Ureter (tissue), 1 donor: ENCODE results near the gene SMYD3. TPM values are rescaled to one million over a fixed set of nuclear protein-coding genes. Genes with fewer than 3 reads are reported as not detected.
"Not testable (repeated sequence)": the region's sequence is repeated elsewhere in the genome, so short reads cannot be mapped to it uniquely, and the experiment has no call there.

Experiments used
- DNase-seq: peaks from one replicate; pipeline ENCODE4 v3.0.0-alpha.2; 2020; ENCODE audit warnings: low spot score
- total RNA-seq: library from RNA; stranded (reverse); gene quantifications from one replicate; pipeline ENCODE4 v1.2.4, GENCODE V29; 2023
- donor health status: DM: yes; HTN: yes; CAD: no.

SMYD3 gene
- total RNA-seq, 1 donor from 2014 or later: 29.3 TPM

GRCh38 chr1:245990315-245991022, 516.6 kb downstream of the SMYD3 start:
- no peak for DNase-seq

- DNase-seq: no peak
Observed at GRCh38 chr1:245988393-245989078, 518.5 kb downstream of the SMYD3 start.

- DNase-seq: no peak
Observed at GRCh38 chr1:245987997-245988392, 519.1 kb downstream of the SMYD3 start.

GRCh38 chr1:245987577-245987976, 519.5 kb downstream of the SMYD3 start:
- no peak for DNase-seq

- no peak for DNase-seq
Observed at GRCh38 chr1:245987219-245987545, 519.9 kb downstream of the SMYD3 start.

GRCh38 chr1:245986404-245987218, 520.5 kb downstream of the SMYD3 start:
- DNase-seq: no peak

- no peak for DNase-seq
Observed at GRCh38 chr1:245984390-245985155, 522.5 kb downstream of the SMYD3 start.

- DNase-seq: no peak
Observed at GRCh38 chr1:245983294-245983967, 523.6 kb downstream of the SMYD3 start.

- no peak for DNase-seq
Observed at GRCh38 chr1:245979589-245979988, 527.5 kb downstream of the SMYD3 start.

GRCh38 chr1:245978915-245979314, 528.2 kb downstream of the SMYD3 start:
- no peak for DNase-seq

GRCh38 chr1:245972476-245972875, 534.6 kb downstream of the SMYD3 start:
- no peak for DNase-seq

GRCh38 chr1:245971711-245972085, 535.4 kb downstream of the SMYD3 start:
- no peak for DNase-seq

- DNase-seq: not testable (repeated sequence)
Observed at GRCh38 chr1:245971076-245971710, 535.9 kb downstream of the SMYD3 start.

- no peak for DNase-seq
Observed at GRCh38 chr1:245969283-245969682, 537.8 kb downstream of the SMYD3 start.

- no peak for DNase-seq
Observed at GRCh38 chr1:245968775-245969174, 538.3 kb downstream of the SMYD3 start.

- no peak for DNase-seq
Observed at GRCh38 chr1:245965398-245965797, 541.7 kb downstream of the SMYD3 start.

- no peak for DNase-seq
Observed at GRCh38 chr1:245963649-245964048, 543.4 kb downstream of the SMYD3 start.

- DNase-seq: no peak
Observed at GRCh38 chr1:245962453-245962852, 544.6 kb downstream of the SMYD3 start.

GRCh38 chr1:245961137-245961540, 545.9 kb downstream of the SMYD3 start:
- no peak for DNase-seq

GRCh38 chr1:245960171-245960570, 546.9 kb downstream of the SMYD3 start:
- no peak for DNase-seq

GRCh38 chr1:245958016-245958415, 549.1 kb downstream of the SMYD3 start:
- DNase-seq: no peak
